ENCODE measurements around the gene HINT3. TPM values are rescaled to one million over a fixed set of nuclear protein-coding genes. Genes with fewer than 3 reads are reported as not detected.

HINT3 gene
- total RNA-seq, 1 donor from 2014 or later: 12.3 TPM

GRCh38 chr6:125944896-125945295 lies 11.7 kb upstream of the HINT3 start:
- Mint-ChIP-seq H3K27me3 (ENCODE audit: unreplicated experiment) (no peaks in the 10 kb centered on the region), H3K36me3 (ENCODE audit: low read depth, unreplicated experiment) (no peaks in the 10 kb centered on the region), H3K27ac (ENCODE audit: unreplicated experiment) (no peak overlapping the region), H3K4me1 (ENCODE audit: unreplicated experiment) (peaks cover 42% of the 10 kb centered on the region), H3K9me3 (ENCODE audit: unreplicated experiment) (no peaks in the 10 kb centered on the region), H3K4me3 (ENCODE audit: unreplicated experiment) (no peak overlapping the region)
- TF ChIP-seq, protein P1, sequence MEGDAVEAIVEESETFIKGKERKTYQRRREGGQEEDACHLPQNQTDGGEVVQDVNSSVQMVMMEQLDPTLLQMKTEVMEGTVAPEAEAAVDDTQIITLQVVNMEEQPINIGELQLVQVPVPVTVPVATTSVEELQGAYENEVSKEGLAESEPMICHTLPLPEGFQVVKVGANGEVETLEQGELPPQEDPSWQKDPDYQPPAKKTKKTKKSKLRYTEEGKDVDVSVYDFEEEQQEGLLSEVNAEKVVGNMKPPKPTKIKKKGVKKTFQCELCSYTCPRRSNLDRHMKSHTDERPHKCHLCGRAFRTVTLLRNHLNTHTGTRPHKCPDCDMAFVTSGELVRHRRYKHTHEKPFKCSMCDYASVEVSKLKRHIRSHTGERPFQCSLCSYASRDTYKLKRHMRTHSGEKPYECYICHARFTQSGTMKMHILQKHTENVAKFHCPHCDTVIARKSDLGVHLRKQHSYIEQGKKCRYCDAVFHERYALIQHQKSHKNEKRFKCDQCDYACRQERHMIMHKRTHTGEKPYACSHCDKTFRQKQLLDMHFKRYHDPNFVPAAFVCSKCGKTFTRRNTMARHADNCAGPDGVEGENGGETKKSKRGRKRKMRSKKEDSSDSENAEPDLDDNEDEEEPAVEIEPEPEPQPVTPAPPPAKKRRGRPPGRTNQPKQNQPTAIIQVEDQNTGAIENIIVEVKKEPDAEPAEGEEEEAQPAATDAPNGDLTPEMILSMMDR (IDR thresholded peaks at IDR 0.05; ENCODE audit: unreplicated experiment): no peak
- no peak for DNase-seq (ENCODE audit: low spot score)

DNA sequence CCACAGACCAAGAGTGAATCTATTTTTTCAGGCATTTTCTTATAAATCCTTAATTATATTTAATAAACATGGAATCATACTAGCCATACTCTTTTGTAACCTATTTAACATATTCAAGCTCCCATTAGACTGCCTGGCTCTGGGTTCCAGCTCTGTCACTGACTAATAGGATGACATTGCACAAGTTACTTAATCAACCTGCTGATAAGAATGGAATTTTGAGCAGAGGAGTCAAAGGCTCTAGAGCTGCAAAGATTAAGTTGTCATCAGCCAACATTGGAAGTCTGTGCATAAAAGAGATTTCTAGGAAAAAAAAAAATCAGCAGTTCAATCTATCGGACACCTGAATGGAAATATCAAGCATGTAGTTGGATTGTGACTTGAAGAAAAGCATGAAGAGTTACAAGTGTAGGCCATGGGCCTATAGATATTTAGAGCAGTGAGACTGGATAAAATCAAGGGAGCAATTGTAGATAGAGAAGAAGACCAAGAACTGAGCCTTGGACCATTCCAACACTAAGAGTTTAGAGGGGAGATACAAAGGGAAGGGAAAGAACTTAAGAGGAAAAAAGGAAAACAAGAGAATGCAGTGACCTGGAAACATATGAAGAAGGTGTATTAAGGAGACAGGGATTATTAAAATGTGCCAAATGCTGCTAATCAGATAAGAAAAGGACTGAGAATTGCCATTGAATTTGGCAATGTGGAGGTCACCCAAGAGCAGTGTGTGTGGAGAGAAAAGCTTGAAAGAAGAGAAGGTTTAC lies 11.0 kb upstream of the HINT3 start:
- H3K27ac Mint-ChIP-seq (ENCODE audit: unreplicated experiment): no peak overlapping the region
- no peak overlapping the region for H3K4me3 Mint-ChIP-seq (ENCODE audit: unreplicated experiment)
- no peaks in the 10 kb centered on the region for H3K27me3 Mint-ChIP-seq (ENCODE audit: unreplicated experiment)
- peaks cover 38% of the 10 kb centered on the region for H3K4me1 Mint-ChIP-seq (ENCODE audit: unreplicated experiment)
- H3K9me3 Mint-ChIP-seq (ENCODE audit: unreplicated experiment): no peaks in the 10 kb centered on the region
- no peak for DNase-seq (ENCODE audit: low spot score)
- TF ChIP-seq, protein P1 (IDR thresholded peaks at IDR 0.05; ENCODE audit: unreplicated experiment): no peak
- H3K36me3 Mint-ChIP-seq (ENCODE audit: low read depth, unreplicated experiment): no peaks in the 10 kb centered on the region

DNA sequence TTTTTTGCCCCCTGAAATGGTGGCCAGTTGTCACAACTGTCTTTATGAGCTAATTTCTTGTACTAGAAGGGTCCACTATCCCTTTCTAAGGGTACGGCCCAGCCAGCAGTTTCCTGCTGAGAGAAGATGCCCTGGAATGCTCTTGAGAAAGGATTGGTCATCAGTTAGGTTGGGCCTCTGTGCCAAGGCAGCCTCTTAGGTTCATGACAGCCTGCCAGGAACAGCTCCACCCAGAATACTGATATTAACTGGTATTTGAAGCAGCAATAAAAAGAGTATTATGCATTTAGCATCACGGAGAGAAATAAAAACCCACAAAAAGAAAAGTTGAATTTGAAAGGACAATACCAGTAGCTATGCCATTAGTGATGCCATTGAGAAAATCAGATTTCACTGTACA lies 9.0 kb upstream of the HINT3 start:
- TF ChIP-seq, protein P1 (IDR thresholded peaks at IDR 0.05; ENCODE audit: unreplicated experiment): no peak
- Mint-ChIP-seq H3K27ac (ENCODE audit: unreplicated experiment) (no peak overlapping the region), H3K9me3 (ENCODE audit: unreplicated experiment) (no peaks in the 10 kb centered on the region), H3K36me3 (ENCODE audit: low read depth, unreplicated experiment) (peaks cover 5% of the 10 kb centered on the region), H3K4me1 (ENCODE audit: unreplicated experiment) (peaks cover 37% of the 10 kb centered on the region), H3K4me3 (ENCODE audit: unreplicated experiment) (no peak overlapping the region), H3K27me3 (ENCODE audit: unreplicated experiment) (no peaks in the 10 kb centered on the region)
- DNase-seq (ENCODE audit: low spot score): no peak

- Mint-ChIP-seq H3K27ac (ENCODE audit: unreplicated experiment) (no peak overlapping the region), H3K4me1 (ENCODE audit: unreplicated experiment) (peaks cover 33% of the 10 kb centered on the region), H3K27me3 (ENCODE audit: unreplicated experiment) (no peaks in the 10 kb centered on the region), H3K4me3 (ENCODE audit: unreplicated experiment) (no peak overlapping the region), H3K9me3 (ENCODE audit: unreplicated experiment) (no peaks in the 10 kb centered on the region), H3K36me3 (ENCODE audit: low read depth, unreplicated experiment) (peaks cover 5% of the 10 kb centered on the region)
- no peak for DNase-seq (ENCODE audit: low spot score)
- TF ChIP-seq, protein P1 (IDR thresholded peaks at IDR 0.05; ENCODE audit: unreplicated experiment): no peak
Measured at GRCh38 chr6:125948455-125948854, 8.1 kb upstream of the HINT3 start.

GRCh38 chr6:125949069-125949468 lies 7.5 kb upstream of the HINT3 start:
- no peak overlapping the region for H3K4me3 Mint-ChIP-seq (ENCODE audit: unreplicated experiment)
- DNase-seq (ENCODE audit: low spot score): no peak
- no peak overlapping the region for H3K27ac Mint-ChIP-seq (ENCODE audit: unreplicated experiment)
- H3K9me3 Mint-ChIP-seq (ENCODE audit: unreplicated experiment): no peaks in the 10 kb centered on the region
- TF ChIP-seq, protein P1 (IDR thresholded peaks at IDR 0.05; ENCODE audit: unreplicated experiment): no peak
- peaks cover 27% of the 10 kb centered on the region for H3K4me1 Mint-ChIP-seq (ENCODE audit: unreplicated experiment)
- H3K27me3 Mint-ChIP-seq (ENCODE audit: unreplicated experiment): no peaks in the 10 kb centered on the region
- peaks cover 5% of the 10 kb centered on the region for H3K36me3 Mint-ChIP-seq (ENCODE audit: low read depth, unreplicated experiment)
